SW 1271 (cell line): ENCODE measurements around the gene PRDM15.
A peak's percentile ranks its signal among the peaks of the same experiment; 100 is the strongest.

ENCODE experiments used
- DNase-seq, 2 experiments: peaks; one replicate each; lab custom pipeline; 2025; lab: John Stamatoyannopoulos, UW

PRDM15 gene

DNA sequence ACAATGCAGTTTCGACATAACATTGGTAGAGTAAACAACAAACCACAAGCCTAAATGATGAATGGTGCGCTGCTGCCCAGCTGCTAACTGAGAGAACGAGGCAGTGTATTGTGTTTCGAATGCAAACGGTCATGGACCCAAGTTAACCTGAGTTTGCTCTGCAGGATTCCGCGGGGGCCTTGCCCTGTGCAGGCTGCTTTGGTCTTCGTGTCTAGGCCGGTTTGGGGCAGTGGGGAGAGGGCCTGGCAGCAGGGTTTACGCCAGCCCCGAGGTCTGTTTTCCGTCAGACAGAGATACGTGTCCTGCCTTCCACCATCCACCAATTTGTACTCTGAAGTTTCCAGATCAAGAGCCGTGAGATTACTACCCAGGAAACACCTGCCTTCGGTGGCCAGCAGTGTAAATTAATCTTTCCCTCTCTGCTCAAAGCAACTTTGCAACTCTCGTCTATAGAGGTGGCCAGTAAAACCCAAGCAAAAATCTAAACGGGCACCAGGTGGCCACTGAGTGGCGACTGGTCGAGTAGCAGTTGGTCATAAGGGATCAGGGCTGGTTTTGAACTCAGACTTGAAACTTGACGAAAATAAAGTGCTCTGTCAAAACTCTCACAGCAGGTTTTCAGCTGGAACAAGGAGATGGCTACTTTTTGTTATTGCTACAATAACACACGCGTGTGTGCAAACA is 6.3 kb upstream of the PRDM15 start:
- no peak for DNase-seq

DNA sequence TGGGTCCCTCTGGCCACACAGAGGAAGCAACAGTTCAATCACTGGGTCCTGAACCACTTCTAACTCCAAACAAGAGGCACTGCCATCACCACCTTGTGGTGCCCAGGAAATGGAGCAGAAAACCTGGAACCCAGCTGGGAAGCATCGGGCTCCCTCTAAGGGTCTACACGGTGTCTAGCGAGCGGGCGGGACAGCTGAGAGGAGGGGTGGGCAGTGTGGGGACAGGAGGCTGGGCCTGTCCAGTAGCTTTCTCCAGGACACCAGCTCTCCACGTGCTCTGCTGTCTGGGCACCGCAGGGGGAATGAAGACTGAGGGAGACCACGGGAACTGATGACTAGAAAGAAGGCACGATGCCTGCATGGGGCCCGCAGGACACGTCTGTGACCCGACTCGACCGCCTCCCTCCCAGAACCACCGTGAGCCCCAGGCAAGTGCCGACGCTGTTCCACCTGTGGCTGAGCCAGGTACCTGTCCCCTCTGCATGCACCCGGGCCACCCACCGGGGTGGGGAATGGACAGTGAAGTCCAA is 5.4 kb upstream of the PRDM15 start:
- DNase-seq, result no peak

DNA sequence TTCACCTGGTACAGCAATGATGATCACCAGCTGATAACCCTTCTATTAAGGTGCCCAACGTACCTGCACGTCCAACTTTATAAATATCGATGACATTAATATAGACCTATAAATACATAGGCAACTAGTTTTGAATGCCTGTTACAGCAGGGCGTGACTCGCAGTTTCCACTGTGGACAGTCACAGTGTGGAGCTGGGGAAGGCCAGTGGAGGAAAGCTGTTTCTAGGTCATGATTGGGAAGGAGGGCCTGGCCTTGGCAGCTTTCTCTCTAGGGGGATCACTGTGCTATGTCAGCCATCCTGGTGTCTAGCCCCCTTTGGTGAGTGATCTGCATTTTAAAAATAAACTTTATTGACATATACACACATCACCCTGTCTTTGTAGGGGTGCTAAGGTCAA is 4.4 kb upstream of the PRDM15 start:
- DNase-seq, result no peak

DNA sequence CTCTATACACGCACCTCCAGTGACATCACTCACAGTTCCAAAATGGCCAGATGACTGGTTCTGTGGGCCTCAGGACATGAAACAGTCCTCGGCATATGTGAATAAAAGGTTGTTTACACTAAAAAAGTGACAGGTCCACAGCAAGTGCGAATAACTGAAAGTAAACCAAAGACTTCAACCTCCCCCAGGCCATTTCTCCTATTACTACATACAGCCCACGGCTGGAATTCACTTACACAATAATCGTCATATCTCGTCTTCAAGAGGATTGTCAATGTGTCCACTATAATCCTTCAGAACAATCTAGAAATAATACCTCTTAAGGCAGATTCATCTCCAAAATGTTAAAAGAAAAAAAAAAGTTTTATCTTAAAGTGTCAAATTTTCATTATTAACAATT is 1.9 kb upstream of the PRDM15 start:
- DNase-seq, result no peak

DNA sequence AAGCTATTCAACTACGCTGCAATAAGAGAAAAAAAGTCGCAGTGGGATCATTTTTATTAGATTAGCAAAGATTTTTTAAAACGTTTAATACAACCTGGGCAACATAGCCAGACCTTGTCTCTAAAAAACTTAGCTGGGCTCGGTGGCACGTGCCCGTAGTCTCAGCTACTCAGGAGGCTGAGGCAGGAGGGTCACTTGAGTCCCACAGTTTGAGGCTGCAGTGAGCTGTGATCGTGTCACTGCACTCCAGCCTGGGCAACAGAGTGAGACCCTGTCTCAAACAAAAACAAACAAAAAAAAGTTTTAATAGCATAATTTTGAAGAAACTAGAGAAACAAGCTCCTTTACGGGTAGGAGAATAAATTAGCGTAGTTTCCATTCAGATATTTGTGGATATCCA is 1.0 kb upstream of the PRDM15 start:
- DNase-seq, result no peak

DNA sequence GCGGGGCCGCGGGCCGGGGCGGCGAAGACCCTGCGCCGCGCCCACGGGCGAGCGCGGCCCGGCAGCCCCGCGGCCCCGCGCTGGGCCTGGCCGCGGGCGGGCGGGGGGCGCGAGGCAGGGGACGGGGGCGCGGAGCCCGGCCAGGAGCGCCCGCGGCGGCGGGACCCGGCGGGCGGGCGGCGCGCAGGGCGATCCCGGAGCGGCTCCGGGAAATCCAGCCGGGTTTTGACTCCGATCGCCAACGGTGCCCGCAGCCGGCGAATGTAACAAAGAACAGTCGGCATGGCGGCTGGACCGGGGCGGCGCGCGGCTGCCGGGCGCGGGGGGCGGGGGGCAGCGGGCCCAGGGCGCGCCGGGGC is 334 bp downstream of the PRDM15 start:
- DNase-seq, result peak; percentile 18 to 36

DNA sequence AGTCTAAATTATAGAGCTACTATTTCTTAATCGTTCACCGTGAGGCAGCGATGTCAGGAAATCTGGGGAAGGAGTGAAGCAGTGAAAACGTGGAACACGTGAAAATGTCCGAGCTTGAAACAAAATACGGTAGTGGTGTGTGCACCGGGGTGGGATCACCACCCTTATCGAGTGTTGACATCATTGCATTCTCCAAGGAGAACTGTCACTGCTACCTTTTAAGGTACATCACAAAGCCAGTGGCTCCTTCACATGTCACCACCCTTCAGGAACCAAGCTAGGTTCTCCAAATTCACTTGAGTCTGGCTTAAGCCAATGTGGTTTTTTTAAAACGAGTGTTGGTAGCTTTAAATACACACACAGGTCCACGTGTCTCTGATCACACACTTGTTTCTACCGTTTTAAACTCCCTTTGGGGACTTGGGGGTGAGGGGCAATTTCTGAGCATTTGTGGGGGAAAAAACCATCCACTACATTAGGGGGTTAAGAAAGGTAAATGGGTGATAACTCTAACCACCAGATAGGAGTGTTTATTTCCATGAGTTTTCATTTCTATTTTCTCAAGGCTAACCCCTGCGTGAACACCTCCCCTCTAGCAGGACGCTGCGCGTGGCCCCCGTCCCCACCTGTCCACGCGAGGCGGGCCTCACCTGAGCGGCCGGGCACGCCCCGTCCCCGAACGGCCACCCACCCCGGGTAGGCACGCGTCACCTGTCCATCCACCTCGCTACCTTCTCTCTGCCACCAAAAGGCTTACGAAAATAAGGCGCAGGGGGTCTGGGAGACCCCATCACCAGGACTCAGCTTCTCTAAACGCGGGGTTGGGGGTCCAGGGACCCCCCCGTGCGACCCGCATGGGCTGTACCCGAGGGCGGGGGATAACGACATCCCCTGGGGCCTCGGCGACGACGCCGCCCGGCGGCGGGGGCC is 978 bp downstream of the PRDM15 start:
- no peak for DNase-seq

DNA sequence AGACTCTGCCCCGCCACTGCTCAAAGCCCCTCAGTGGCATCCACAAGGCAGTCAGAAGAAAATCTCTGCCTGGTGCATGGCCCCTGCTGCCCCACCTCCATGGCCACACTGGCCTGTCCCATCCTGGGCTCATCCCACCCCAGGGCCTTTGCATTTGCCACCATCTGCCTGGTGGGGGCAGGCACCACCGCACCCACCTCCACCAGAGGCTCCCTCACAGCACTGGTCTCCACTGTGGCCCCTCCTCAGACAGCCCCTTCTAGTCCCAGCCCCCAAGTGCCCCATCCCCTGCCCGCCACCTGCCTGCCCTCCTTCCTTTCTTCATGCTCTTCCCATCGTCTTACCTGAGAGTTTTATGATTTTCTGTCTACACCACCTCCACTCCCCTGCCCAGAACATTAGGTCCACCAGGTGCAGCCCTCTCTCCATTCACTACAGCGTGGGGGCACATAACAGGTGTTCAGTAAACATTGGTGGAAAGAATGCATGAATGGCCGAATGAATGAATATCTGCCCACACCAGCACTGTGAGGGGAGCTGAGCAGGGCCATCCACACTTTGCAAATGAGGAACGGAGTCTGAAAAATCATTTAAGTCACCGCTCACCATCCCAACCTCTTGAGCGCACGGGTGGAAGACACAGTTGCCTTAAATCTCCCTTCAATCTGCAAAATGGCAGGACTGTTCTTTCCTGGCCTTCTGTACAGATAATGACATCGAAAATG is 2.1 kb downstream of the PRDM15 start:
- DNase-seq, result no peak

DNA sequence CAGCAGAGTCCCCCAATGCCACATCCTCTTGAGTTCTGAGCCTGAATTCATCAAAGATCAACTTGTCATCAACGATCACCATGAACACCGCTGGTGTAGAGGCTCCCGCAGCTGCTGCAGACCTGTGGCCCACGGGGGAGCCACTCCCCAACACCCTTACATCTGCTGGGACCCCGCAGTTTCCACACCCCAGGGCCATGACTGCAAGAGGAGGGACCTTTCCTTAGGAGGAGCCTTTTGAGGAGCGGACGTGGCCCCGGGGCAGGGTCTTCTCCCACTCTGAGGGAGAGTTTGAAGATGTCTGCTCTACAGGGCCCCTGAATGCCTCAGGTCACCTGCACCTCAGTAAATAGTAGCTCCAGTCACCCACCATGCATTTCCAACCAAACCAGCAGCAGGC is 2.7 kb downstream of the PRDM15 start:
- DNase-seq, result no peak

DNA sequence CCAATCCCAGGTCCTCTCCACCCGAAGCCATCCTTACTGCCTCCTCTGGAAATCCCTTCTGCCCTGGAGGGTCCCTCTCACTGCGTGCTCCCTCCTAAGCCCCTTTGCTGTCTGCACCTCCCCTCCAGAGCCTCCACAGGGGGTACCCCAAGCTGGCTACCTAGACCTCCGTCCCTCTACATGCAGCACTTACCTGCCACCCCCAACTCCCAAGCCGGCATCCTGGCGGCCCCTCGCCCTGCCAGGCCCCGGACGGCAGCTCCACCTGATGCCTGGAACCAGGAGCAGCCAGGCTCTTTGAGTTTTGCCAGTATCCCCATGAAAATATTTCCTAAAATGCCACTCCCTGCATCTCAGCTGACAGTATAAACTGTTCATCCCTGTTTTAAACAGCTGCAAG is 4.1 kb downstream of the PRDM15 start:
- DNase-seq, result no peak

DNA sequence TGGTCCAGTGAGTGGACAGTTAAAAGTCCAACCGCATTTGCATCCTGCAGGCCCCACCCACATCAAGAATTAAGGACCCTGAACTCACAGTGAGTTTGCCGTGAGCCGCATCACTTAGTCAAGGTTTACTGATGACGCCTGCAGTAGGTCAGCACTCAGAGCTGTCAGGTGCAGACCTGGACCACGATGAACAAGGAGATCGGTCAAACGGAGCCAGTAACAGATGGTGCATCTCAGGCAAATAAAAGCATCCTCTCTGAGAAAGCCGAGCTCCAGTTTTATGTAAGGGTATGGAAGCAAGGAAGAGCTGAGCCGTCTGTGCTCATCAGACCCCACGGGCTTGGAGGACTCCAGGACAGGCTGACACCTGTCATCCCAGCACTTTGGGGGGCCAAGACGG is 4.5 kb downstream of the PRDM15 start:
- DNase-seq, result no peak

DNA sequence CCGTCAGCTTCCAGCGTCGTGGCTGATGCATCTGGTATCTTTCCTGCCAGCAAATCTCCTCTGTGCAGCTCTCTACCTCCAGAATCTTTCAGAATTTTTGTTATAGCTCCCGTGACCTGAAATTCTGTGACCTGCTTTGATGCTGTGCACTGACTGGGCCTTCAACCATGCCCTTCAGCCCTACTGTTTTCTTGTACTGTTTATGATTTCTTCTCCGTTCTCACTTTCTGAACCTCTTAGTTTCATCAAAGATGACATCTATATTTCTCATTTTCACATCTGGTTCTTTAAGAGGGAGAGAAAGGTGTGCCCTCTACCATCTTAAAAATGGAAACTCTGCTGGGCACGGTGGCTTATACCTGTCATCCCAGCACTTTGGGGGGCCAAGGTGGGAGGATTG is 5.7 kb downstream of the PRDM15 start:
- DNase-seq, result no peak

DNA sequence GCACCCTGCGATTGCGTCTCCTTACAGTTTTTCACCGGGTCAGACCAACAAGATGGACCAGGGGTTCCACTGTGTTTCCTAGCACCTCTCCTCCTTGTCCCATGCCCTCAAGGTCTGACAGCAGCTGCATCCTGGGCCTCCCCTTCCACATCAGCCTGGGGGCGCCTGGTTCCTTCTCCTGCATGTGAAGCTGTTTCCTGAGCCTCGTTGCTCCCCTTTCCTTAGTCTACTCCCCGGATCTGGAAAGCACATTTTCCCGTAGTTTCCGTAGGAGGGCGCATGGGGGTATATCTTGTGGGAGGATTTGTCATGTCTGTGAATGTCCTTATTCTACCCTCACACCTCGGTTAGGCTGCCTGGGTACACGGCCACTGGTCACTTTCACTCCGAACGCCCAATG is 6.1 kb downstream of the PRDM15 start:
- no peak for DNase-seq

DNA sequence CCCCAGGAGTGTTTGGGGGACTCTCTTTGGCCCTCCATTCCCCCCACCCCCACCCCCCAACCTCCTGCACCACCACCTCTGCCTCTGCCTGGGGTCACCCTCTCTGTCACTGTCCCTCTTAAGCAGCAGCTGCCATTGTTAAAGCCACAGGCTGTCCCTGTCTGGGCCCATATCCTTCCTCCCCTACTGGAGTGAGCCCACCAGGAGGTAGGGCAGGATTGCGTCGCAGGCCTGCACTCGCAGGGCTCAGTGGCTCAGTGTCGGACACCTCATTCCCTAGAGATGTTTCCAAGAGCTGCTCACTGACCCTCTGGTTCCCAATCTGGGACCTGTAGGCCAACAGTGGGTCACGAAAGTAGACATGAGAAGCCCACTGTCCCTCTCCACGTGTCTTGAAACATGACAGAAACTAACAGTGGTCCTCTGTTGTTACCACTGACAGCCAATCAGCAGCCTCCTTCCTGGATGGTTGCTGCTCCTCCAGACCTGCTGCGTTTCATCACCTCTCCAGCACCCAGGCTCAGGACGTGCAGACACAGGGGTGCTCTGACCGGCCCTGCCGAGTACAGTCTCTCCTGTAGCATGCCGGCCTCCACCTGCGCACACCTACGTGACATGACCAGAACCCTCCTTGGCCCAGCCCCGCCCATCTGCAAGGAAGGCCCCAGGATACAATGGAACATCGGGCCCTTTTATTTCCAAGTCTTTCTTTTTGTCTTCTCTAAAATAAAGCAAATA is 7.7 kb downstream of the PRDM15 start:
- DNase-seq, result no peak

DNA sequence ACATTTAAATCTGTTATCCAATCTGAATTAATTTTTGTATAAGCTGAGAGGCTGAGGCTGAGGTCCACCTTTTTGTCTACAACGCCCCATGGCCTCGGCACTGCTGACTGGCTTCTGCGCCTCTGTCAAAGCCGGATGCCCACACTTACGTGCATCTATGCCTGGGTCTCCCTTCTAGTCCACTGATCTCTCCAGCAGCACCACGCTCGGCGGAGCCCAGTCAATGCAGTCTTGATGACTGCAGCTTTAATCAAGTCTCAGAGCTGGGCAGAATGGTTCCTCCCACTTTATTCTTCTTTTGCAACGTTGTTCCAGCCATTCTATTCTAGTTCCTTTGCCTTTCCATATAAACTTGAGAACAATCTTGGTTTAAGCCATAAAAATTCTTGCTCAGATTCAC is 9.4 kb downstream of the PRDM15 start:
- DNase-seq, result no peak

DNA sequence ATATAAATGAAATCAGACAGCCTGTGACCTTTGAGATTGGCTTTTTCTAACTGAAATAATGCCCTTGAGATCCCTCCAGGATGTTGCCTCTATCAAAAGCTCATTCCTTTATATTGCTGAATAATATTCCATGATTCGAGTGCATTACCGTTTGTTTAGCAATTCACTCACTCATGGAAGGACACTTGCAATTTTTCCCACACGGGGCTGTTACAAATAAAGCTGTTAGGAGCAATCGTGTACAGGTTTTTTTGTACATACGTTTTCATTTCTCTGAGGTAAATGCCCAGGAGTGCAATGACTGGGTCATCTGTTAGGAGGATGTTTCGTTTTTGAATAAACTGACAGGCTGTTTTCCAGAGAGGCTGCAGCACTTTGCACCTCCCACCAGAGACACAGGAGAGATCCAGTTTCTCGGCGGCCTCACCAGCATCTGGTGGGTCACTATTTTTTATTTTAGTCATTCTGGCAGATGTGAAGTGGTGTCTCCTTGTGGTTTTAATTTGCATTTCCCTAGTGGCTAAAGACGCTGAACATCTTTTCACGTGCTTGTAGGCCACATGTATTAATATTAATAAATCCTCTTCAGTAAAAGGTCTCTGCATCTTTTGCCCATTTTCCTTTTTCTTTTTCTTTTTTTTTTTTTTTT is 11.0 kb downstream of the PRDM15 start:
- DNase-seq, result no peak

DNA sequence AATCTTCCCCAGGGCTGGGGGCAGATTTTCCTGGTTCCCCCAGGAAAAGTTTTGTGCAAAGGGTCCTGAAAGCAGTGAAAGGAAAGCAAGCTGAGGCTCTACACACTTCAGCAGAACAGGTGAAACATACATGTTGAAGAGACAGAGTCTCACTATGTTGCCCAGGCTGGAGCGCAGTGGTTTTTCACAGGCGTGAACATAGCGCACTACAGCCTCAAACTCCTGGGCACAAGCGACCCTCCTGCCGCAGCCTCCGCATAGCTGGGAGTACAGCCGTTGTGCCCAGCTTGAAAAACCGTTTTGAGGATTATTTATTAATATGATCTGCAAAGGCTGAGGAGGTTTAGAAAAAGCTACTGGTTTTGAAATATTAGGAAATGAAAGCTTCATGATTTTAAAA is 11.8 kb downstream of the PRDM15 start:
- no peak for DNase-seq

DNA sequence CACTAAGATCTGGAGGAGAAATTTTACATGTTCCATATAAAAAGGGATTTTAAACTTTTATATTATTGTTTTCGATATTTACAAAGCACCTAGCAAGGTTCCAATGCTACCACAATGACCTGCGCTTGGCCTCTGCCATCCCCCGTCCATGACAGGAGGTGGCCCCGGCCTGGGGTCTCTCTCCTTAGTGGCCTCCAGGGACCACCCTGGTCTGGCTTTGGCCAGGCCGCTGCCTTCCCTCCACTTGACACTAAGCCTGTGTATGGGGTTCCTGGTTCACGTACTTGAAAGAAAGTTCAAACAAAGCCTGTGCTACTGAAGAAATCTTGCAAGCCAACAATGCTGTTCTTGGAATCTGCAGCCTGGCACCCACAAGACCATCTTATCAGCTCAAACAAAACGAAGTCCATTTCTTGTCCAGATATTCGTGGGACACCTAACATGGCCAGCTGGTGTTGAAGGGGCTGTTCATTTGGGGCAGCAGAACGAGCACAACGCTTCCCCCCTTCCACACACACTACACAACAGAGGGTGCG is 12.8 kb downstream of the PRDM15 start:
- DNase-seq, result no peak

DNA sequence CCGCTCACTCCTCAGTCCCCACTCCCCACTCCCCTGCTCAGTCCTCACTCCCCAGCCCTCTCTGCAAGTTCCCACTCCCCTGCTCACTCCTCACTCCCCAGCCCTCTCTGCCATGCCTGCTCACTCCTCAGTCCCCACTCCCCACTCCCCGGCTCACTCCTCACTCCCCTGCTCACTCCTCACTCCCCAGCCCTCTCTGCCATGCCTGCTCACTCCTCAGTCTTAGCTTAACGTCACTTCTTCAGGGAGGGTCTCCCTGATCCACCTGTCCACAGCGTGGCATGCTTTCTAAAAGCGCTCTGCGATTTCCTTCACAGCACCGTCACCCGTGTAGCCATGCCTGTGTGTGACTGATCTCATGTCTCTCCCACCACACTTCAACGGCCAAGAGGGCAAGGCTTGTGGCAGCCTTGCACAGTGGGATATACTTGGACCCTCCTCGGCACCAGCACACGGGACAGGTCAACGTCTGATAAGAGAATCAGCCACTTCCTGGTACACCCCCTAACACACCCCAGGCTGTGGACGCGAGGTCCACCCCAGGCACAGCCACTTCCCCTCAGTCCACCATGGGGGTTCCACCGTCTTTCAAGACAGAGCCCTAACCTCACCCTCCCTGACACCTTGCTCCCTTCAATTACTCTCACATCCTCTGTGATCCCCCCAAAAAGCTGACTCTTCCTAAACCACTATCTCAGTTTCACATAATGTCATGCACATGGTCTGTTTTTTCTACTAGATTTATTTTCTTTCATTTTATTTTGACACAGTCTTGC is 14.0 kb downstream of the PRDM15 start:
- DNase-seq, result no peak

DNA sequence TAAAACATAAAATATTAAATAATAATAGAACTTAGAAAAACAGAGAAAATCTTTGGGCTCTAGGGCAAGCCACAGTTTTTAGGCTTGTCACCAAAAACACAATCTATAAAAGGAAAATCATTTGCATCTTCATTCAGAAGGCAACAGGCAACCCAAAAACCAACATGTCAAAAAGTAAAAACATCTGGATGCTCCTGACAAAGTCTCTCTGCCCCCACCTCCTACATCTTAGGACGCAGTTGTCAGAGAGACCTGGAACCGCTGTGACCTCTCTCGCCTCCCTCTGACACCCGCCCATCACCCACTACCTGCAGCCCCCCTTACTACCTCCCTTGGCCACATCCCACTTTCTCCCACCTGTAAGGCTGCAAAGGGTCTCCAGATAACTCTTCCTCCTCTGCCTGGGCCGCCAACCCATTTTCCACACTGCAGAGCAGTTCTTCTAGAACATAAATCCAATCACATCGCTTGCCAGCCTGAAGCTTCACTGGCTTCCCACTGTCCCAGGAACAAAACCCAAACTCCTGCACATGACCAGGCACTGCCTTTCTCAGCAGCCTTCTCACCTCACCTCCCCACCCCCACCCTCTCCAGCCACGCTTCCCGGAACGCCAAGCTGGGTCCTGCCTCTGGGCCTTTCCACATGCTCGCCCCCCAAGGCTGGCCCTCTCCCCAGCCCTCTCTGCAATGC is 14.7 kb downstream of the PRDM15 start:
- no peak for DNase-seq
